HG02610 (cell line): Measurements from ENCODE around the gene SPAG6.

ENCODE experiments used
- ATAC-seq: cut with Tn5 transposase; IDR thresholded peaks from one replicate; pipeline ENCODE4 v1.9.1; 2021; ENCODE audit warnings: mild to moderate bottlenecking, moderate library complexity; ENCODE audit not compliant: unreplicated experiment

The SPAG6 gene

GRCh38 chr10:22455068-22455857, 110.0 kb downstream of the SPAG6 start:
- ATAC-seq: peak; percentile 56

GRCh38 chr10:22456486-22456885, 111.2 kb downstream of the SPAG6 start:
- ATAC-seq: no peak

- ATAC-seq: no peak
Observed at GRCh38 chr10:22458272-22459038, 113.2 kb downstream of the SPAG6 start.

GRCh38 chr10:22459496-22459895, 114.2 kb downstream of the SPAG6 start:
- ATAC-seq: no peak

GRCh38 chr10:22460101-22460500, 114.8 kb downstream of the SPAG6 start:
- ATAC-seq: no peak

- no peak for ATAC-seq
Observed at GRCh38 chr10:22460531-22461403, 115.5 kb downstream of the SPAG6 start.

- ATAC-seq: no peak
Observed at GRCh38 chr10:22461891-22462290, 116.6 kb downstream of the SPAG6 start.

- ATAC-seq: no peak
Observed at GRCh38 chr10:22463255-22463654, 118.0 kb downstream of the SPAG6 start.

- ATAC-seq: peak; percentile 56
Observed at GRCh38 chr10:22464966-22465629, 119.8 kb downstream of the SPAG6 start.

- ATAC-seq: no peak
Observed at GRCh38 chr10:22466763-22467334, 121.6 kb downstream of the SPAG6 start.
